Suprapubic skin (tissue), 4 donors: ENCODE measurements around the gene DENND4B.

Experiments
- CTCF ChIP-seq, 2 donors: fragments of 200-600 bp in 1 of 2; fragments of 450-650 bp in 1 of 2; sonication (generic) in 1 of 2; IDR thresholded peaks; one replicate each; pipeline ENCODE4 v1.5.1; 2016 to 2019; ENCODE audit warnings: antibody characterized with exemption in 2 of 2, mild to moderate bottlenecking in 1 of 2, moderate library complexity in 1 of 2
- EP300 ChIP-seq: sonication (generic); formaldehyde crosslinking; IDR thresholded peaks from one replicate; pipeline ENCODE4 v1.6.1; 2017; ENCODE audit warnings: antibody characterized with exemption
- POLR2A ChIP-seq, 2 donors: fragments of 450-650 bp; IDR thresholded peaks; one replicate each; pipeline ENCODE4 v1.6.1; 2017; ENCODE audit warnings: antibody characterized with exemption in 2 of 2, mild to moderate bottlenecking in 2 of 2, moderate library complexity in 2 of 2
- POLR2AphosphoS5 ChIP-seq, 3 donors: sonication (generic); formaldehyde crosslinking; IDR thresholded peaks; one replicate each; pipeline ENCODE4 v1.6.1; 2017; ENCODE audit warnings: antibody characterized with exemption in 3 of 3

GRCh38 chr1:153933430-153933829 is 13.1 kb downstream of the DENND4B start:
- no peak for TF ChIP-seq CTCF (IDR thresholded peaks at IDR 0.05)
- no peak for TF ChIP-seq POLR2A (IDR thresholded peaks at IDR 0.05)
- no peak for TF ChIP-seq POLR2AphosphoS5 (IDR thresholded peaks at IDR 0.05)
- TF ChIP-seq EP300, result no peak
